ENCODE results near the gene CELF1.

GRCh38 chr11:47510209-47510608 is 42.7 kb downstream of the CELF1 start:
- TF ChIP-seq EZH2 (IDR thresholded peaks at IDR 0.05; ENCODE audit: borderline replicate concordance, insufficient read depth, low read depth, low read length, poor library complexity, severe bottlenecking) (no peak), CTCF (IDR thresholded peaks at IDR 0.05) (no peak)
